Measurements from ENCODE around the gene SYNJ2.

SYNJ2 gene

GRCh38 chr6:158053377-158054313, 72.0 kb downstream of the SYNJ2 start:
- no peak overlapping the region for H3K4me3 ChIP-seq (ENCODE audit: low read length in 2 of 2)
- H2AK5ac ChIP-seq (ENCODE audit: low read depth, low read length): no peak overlapping the region
- H3K4me1 ChIP-seq (ENCODE audit: control insufficient read depth in 2 of 2, insufficient read depth in 1 of 2, low read depth in 1 of 2, low read length in 2 of 2): no peaks in the 10 kb centered on the region
- H4K91ac ChIP-seq (ENCODE audit: low read depth, low read length, poor library complexity): no peak overlapping the region
- no peak overlapping the region for H2BK5ac ChIP-seq (ENCODE audit: low read length)
- H3K14ac ChIP-seq (ENCODE audit: low read length): peak overlapping the region; percentile 31
- H2BK12ac ChIP-seq (ENCODE audit: low read length): no peak overlapping the region
- no peak for DNase-seq (ENCODE audit: low spot score)
- no peak overlapping the region for H3K27ac ChIP-seq (replicated peaks; ENCODE audit: low read length)
- peaks cover 0 to 1% of the 10 kb centered on the region in 2 donors for H3K36me3 ChIP-seq (replicated peaks in 1 of 2; ENCODE audit: control insufficient read depth in 2 of 2, insufficient read depth in 2 of 2, low read length in 2 of 2)
- no peak overlapping the region for H3K18ac ChIP-seq (ENCODE audit: low read length)
- no peak overlapping the region for H3K23ac ChIP-seq (ENCODE audit: low read depth, low read length, poor library complexity)
- no peak overlapping the region for H3K4me2 ChIP-seq (ENCODE audit: insufficient read depth, low read length, poor library complexity, severe bottlenecking)
- no peak overlapping the region for H4K8ac ChIP-seq (ENCODE audit: low read depth, low read length)
- peak overlapping the region; percentile 12 for H3K9ac ChIP-seq (ENCODE audit: low read depth, low read length, poor library complexity)
- no peak overlapping the region for H3K4ac ChIP-seq (ENCODE audit: low read length)
- H3K27me3 ChIP-seq (ENCODE audit: control insufficient read depth in 3 of 3, insufficient read depth in 3 of 3, low read depth in 1 of 3, low read length in 3 of 3): no peaks in the 10 kb centered on the region
- H2AFZ ChIP-seq (ENCODE audit: low read length): no peak overlapping the region
- no peaks in the 10 kb centered on the region for H3K79me1 ChIP-seq (ENCODE audit: low read depth, low read length)
- no peaks in the 10 kb centered on the region for H3K9me3 ChIP-seq (replicated peaks in 1 of 2; ENCODE audit: control insufficient read depth in 2 of 2, insufficient read depth in 1 of 2, low read depth in 1 of 2, low read length in 2 of 2)
- no CpG with 5 or more reads among the region's 2 CpGs for WGBS, 2 donors (ENCODE audit: extremely low coverage in 2 of 2, insufficient read length in 2 of 2, insufficient replicate concordance in 1 of 2)
- no peak overlapping the region for H2BK15ac ChIP-seq (ENCODE audit: low read length)
- H2BK120ac ChIP-seq (ENCODE audit: low read depth, low read length): no peak overlapping the region

DNA sequence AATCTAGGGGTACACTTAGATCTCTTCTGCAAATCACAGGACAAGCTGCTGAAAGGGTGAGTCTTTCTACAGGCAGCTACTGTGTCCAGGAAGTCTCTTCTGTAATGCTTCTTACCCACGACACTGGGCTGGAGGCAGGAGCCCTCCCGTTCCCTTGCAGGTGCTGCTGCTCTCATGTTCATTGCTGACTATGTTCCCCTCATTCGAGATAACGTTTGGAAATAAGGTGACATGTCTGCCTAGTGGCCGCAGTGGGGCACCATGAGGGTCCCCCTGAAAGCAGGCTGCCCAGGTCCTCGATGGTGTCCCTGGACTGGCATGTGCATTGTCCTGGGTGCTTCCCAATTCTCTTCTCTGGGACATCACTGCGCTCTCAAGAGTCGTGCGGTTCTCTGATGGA, 74.7 kb downstream of the SYNJ2 start:
- H2BK5ac ChIP-seq (ENCODE audit: low read length): no peak overlapping the region
- no peaks in the 10 kb centered on the region for H3K79me1 ChIP-seq (ENCODE audit: low read depth, low read length)
- no peak overlapping the region for H4K91ac ChIP-seq (ENCODE audit: low read depth, low read length, poor library complexity)
- no peaks in the 10 kb centered on the region for H3K4me1 ChIP-seq (ENCODE audit: control insufficient read depth in 2 of 2, insufficient read depth in 1 of 2, low read depth in 1 of 2, low read length in 2 of 2)
- no peak overlapping the region for H3K9ac ChIP-seq (ENCODE audit: low read depth, low read length, poor library complexity)
- no peak overlapping the region for H3K4me2 ChIP-seq (ENCODE audit: insufficient read depth, low read length, poor library complexity, severe bottlenecking)
- peaks cover 0 to 1% of the 10 kb centered on the region in 2 donors for H3K36me3 ChIP-seq (replicated peaks in 1 of 2; ENCODE audit: control insufficient read depth in 2 of 2, insufficient read depth in 2 of 2, low read length in 2 of 2)
- no peak overlapping the region for H2AK5ac ChIP-seq (ENCODE audit: low read depth, low read length)
- DNase-seq (ENCODE audit: low spot score): no peak
- no peak overlapping the region for H3K14ac ChIP-seq (ENCODE audit: low read length)
- no peak overlapping the region for H4K8ac ChIP-seq (ENCODE audit: low read depth, low read length)
- H3K9me3 ChIP-seq (replicated peaks in 1 of 2; ENCODE audit: control insufficient read depth in 2 of 2, insufficient read depth in 1 of 2, low read depth in 1 of 2, low read length in 2 of 2): no peaks in the 10 kb centered on the region
- no peak overlapping the region for H2BK15ac ChIP-seq (ENCODE audit: low read length)
- no peak overlapping the region for H3K4ac ChIP-seq (ENCODE audit: low read length)
- no peak overlapping the region for H2BK120ac ChIP-seq (ENCODE audit: low read depth, low read length)
- H3K27me3 ChIP-seq (ENCODE audit: control insufficient read depth in 3 of 3, insufficient read depth in 3 of 3, low read depth in 1 of 3, low read length in 3 of 3): no peaks in the 10 kb centered on the region
- H3K4me3 ChIP-seq (ENCODE audit: low read length in 2 of 2): no peak overlapping the region
- no CpG with 5 or more reads among the region's 9 CpGs for WGBS, 2 donors (ENCODE audit: extremely low coverage in 2 of 2, insufficient read length in 2 of 2, insufficient replicate concordance in 1 of 2)
- no peak overlapping the region for H3K23ac ChIP-seq (ENCODE audit: low read depth, low read length, poor library complexity)
- no peak overlapping the region for H2AFZ ChIP-seq (ENCODE audit: low read length)
- H3K27ac ChIP-seq (replicated peaks; ENCODE audit: low read length): no peak overlapping the region
- peak overlapping the region; percentile 11 for H3K18ac ChIP-seq (ENCODE audit: low read length)
- H2BK12ac ChIP-seq (ENCODE audit: low read length): no peak overlapping the region

DNA sequence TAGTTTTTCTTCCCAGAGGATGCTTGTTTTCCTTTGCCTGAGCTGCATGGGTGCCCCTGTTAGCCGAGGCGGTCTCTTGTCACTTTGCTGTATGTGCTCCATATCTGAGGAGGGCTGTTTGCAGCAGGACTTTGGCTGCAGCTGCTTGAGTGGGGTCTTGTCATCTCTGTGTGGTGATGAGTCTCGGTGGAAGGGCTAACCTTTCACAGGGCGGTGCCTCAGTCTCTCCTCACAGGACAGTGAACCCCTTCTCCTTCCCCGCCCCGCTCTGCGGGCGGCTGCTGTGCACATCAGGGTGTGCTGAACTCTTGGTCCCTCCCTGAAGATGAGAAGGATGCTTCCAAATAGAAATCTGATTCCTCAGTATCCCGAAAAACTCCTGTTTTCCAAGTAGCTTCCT, 75.1 kb downstream of the SYNJ2 start:
- Histone ChIP-seq H3K4me3 (ENCODE audit: low read length in 2 of 2) (no peak overlapping the region), H3K4me1 (ENCODE audit: control insufficient read depth in 2 of 2, insufficient read depth in 1 of 2, low read depth in 1 of 2, low read length in 2 of 2) (no peaks in the 10 kb centered on the region), H2AK5ac (ENCODE audit: low read depth, low read length) (no peak overlapping the region), H3K9ac (ENCODE audit: low read depth, low read length, poor library complexity) (no peak overlapping the region), H3K14ac (ENCODE audit: low read length) (no peak overlapping the region), H2BK5ac (ENCODE audit: low read length) (no peak overlapping the region), H4K91ac (ENCODE audit: low read depth, low read length, poor library complexity) (no peak overlapping the region), H2BK12ac (ENCODE audit: low read length) (no peak overlapping the region), H3K18ac (ENCODE audit: low read length) (no peak overlapping the region), H3K27ac (replicated peaks; ENCODE audit: low read length) (no peak overlapping the region), H3K79me1 (ENCODE audit: low read depth, low read length) (no peaks in the 10 kb centered on the region), H3K23ac (ENCODE audit: low read depth, low read length, poor library complexity) (no peak overlapping the region), H3K4me2 (ENCODE audit: insufficient read depth, low read length, poor library complexity, severe bottlenecking) (no peak overlapping the region), H3K4ac (ENCODE audit: low read length) (no peak overlapping the region), H2AFZ (ENCODE audit: low read length) (no peak overlapping the region), H3K27me3 (ENCODE audit: control insufficient read depth in 3 of 3, insufficient read depth in 3 of 3, low read depth in 1 of 3, low read length in 3 of 3) (no peaks in the 10 kb centered on the region), H2BK120ac (ENCODE audit: low read depth, low read length) (no peak overlapping the region), H3K36me3 (replicated peaks in 1 of 2; ENCODE audit: control insufficient read depth in 2 of 2, insufficient read depth in 2 of 2, low read length in 2 of 2) (peaks cover 0 to 1% of the 10 kb centered on the region in 2 donors), H4K8ac (ENCODE audit: low read depth, low read length) (no peak overlapping the region), H3K9me3 (replicated peaks in 1 of 2; ENCODE audit: control insufficient read depth in 2 of 2, insufficient read depth in 1 of 2, low read depth in 1 of 2, low read length in 2 of 2) (no peaks in the 10 kb centered on the region), H2BK15ac (ENCODE audit: low read length) (no peak overlapping the region)
- WGBS, 2 donors (ENCODE audit: extremely low coverage in 2 of 2, insufficient read length in 2 of 2, insufficient replicate concordance in 1 of 2): no CpG with 5 or more reads among the region's 9 CpGs
- DNase-seq (ENCODE audit: low spot score): no peak

- H3K9me3 ChIP-seq (replicated peaks in 1 of 2; ENCODE audit: control insufficient read depth in 2 of 2, insufficient read depth in 1 of 2, low read depth in 1 of 2, low read length in 2 of 2): peaks cover 3 to 5% of the 10 kb centered on the region in 2 donors
- H2AFZ ChIP-seq (ENCODE audit: low read length): no peak overlapping the region
- no peak overlapping the region for H2AK5ac ChIP-seq (ENCODE audit: low read depth, low read length)
- H3K27me3 ChIP-seq (ENCODE audit: control insufficient read depth in 3 of 3, insufficient read depth in 3 of 3, low read depth in 1 of 3, low read length in 3 of 3): no peaks in the 10 kb centered on the region
- no peak overlapping the region for H4K8ac ChIP-seq (ENCODE audit: low read depth, low read length)
- no peak overlapping the region for H3K27ac ChIP-seq (replicated peaks; ENCODE audit: low read length)
- H3K36me3 ChIP-seq (replicated peaks in 1 of 2; ENCODE audit: control insufficient read depth in 2 of 2, insufficient read depth in 2 of 2, low read length in 2 of 2): peaks cover 3 to 5% of the 10 kb centered on the region in 2 donors
- H2BK5ac ChIP-seq (ENCODE audit: low read length): no peak overlapping the region
- H3K9ac ChIP-seq (ENCODE audit: low read depth, low read length, poor library complexity): no peak overlapping the region
- H2BK120ac ChIP-seq (ENCODE audit: low read depth, low read length): no peak overlapping the region
- H2BK15ac ChIP-seq (ENCODE audit: low read length): no peak overlapping the region
- H3K79me1 ChIP-seq (ENCODE audit: low read depth, low read length): no peaks in the 10 kb centered on the region
- H3K18ac ChIP-seq (ENCODE audit: low read length): peak overlapping the region; percentile 24
- no peak overlapping the region for H3K14ac ChIP-seq (ENCODE audit: low read length)
- no peak overlapping the region for H3K4me3 ChIP-seq (ENCODE audit: low read length in 2 of 2)
- H3K23ac ChIP-seq (ENCODE audit: low read depth, low read length, poor library complexity): peak overlapping the region; percentile 35
- H3K4ac ChIP-seq (ENCODE audit: low read length): no peak overlapping the region
- no peak overlapping the region for H4K91ac ChIP-seq (ENCODE audit: low read depth, low read length, poor library complexity)
- no peak overlapping the region for H3K4me2 ChIP-seq (ENCODE audit: insufficient read depth, low read length, poor library complexity, severe bottlenecking)
- H3K4me1 ChIP-seq (ENCODE audit: control insufficient read depth in 2 of 2, insufficient read depth in 1 of 2, low read depth in 1 of 2, low read length in 2 of 2): no peaks in the 10 kb centered on the region
- no CpG with 5 or more reads among the region's 21 CpGs for WGBS, 2 donors (ENCODE audit: extremely low coverage in 2 of 2, insufficient read length in 2 of 2, insufficient replicate concordance in 1 of 2)
- H2BK12ac ChIP-seq (ENCODE audit: low read length): no peak overlapping the region
- no peak for DNase-seq (ENCODE audit: low spot score)
These were observed 75.7 kb downstream of the SYNJ2 start for GRCh38 chr6:158057213-158057987.
